NCI-H748 (cell line): ENCODE results near the gene BCL2.
A peak's percentile ranks its signal among the peaks of the same experiment; 100 is the strongest.

Experiments used
- DNase-seq: peaks from one replicate; lab custom pipeline; 2025; ENCODE audit not compliant: unreplicated experiment; lab: John Stamatoyannopoulos, UW

Gene BCL2

GRCh38 chr18:63288311-63288710 lies 31.3 kb downstream of the BCL2 start:
- DNase-seq: no peak

GRCh38 chr18:63287691-63288220 lies 31.8 kb downstream of the BCL2 start:
- no peak for DNase-seq

- no peak for DNase-seq
Observed at GRCh38 chr18:63286926-63287325, 32.6 kb downstream of the BCL2 start.

GRCh38 chr18:63284827-63285733 lies 34.5 kb downstream of the BCL2 start:
- no peak for DNase-seq

- DNase-seq: no peak
Observed at GRCh38 chr18:63284173-63284799, 35.3 kb downstream of the BCL2 start.

GRCh38 chr18:63283305-63284094 lies 36.1 kb downstream of the BCL2 start:
- DNase-seq: no peak

- no peak for DNase-seq
Observed at GRCh38 chr18:63282793-63283192, 36.8 kb downstream of the BCL2 start.

- DNase-seq: no peak
Observed at GRCh38 chr18:63273222-63273927, 46.2 kb downstream of the BCL2 start.

GRCh38 chr18:63272638-63273037 lies 46.9 kb downstream of the BCL2 start:
- no peak for DNase-seq

GRCh38 chr18:63271881-63272299 lies 47.7 kb downstream of the BCL2 start:
- DNase-seq: peak; percentile 46

GRCh38 chr18:63271148-63271547 lies 48.4 kb downstream of the BCL2 start:
- peak; percentile 54 for DNase-seq

GRCh38 chr18:63267975-63268721 lies 51.4 kb downstream of the BCL2 start:
- DNase-seq: no peak

GRCh38 chr18:63266888-63267790 lies 52.4 kb downstream of the BCL2 start:
- no peak for DNase-seq

- DNase-seq: no peak
Observed at GRCh38 chr18:63265326-63265725, 54.2 kb downstream of the BCL2 start.

GRCh38 chr18:63264871-63265270 lies 54.7 kb downstream of the BCL2 start:
- DNase-seq: peak; percentile 88

- no peak for DNase-seq
Observed at GRCh38 chr18:63263444-63263843, 56.1 kb downstream of the BCL2 start.

GRCh38 chr18:63262369-63263335 lies 56.9 kb downstream of the BCL2 start:
- no peak for DNase-seq

GRCh38 chr18:63261029-63261428 lies 58.5 kb downstream of the BCL2 start:
- DNase-seq: peak; percentile 13
